ENCODE data around the gene TOGARAM2.

The TOGARAM2 gene

DNA sequence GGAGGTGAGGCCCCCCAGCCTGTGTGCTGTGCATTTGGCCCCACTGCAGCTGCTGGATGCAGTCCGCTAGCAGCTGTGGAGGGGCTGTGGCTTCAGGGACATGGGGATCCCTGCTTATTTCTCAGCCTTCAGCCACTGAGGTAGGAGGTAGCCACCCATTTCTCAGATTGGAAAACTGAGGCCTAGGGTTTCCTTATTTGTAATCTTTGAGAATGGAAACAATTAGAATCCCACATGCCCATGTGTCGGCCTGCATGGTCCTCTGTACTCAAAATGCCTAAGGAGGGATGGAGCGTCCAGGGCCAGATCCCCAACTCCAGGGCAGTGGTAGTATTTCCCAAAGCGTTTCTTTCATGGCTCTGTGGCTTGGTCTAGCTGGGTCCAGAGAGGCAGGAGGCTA lies 42.1 kb downstream of the TOGARAM2 start:
- no peak for DNase-seq

DNA sequence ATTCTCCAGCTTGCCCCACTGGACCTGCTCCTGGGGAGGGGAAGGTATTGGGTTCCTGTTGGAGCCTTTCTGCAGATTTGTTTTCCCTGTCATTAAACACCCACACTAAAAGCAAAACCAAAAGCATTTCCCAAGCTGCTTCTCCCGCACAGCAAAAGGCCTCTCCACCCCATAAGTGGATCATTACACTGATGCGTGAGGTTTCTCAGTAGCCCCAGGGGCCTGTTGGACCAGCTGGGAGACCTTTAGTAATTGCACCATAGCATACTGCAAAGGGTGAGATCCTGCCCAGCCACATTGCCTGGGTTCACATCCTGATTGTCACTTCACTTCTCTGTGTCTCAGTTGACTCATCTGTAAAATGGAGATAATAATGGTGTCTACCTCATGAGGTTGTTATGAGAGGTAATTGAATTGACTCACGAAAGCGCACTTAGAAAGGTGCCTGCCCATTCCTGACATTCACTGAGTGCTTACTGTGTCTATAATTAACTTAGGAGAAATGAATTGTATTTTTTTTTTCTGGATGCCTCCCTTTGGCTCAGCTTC lies 43.9 kb downstream of the TOGARAM2 start:
- no peak for DNase-seq

DNA sequence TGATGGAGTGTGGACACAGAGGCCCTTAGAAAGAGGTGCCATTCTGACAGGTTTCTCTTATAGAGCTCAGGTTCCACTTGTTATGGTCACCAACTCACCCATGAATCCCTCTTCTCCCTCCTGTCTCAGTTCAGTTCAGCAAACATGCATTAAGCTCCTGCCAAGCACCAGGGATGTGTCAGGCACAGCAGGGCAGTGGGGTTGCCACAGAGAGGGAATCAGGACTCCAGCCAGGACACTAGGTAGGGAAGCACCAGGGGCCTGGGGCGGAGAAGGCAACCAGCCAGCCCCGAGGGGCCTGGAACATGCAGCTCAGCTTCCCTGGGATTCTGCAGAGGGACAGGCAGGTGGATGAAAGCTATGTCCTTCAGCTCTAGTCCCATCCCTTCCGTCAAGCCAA lies 44.6 kb downstream of the TOGARAM2 start:
- no peak for DNase-seq

DNA sequence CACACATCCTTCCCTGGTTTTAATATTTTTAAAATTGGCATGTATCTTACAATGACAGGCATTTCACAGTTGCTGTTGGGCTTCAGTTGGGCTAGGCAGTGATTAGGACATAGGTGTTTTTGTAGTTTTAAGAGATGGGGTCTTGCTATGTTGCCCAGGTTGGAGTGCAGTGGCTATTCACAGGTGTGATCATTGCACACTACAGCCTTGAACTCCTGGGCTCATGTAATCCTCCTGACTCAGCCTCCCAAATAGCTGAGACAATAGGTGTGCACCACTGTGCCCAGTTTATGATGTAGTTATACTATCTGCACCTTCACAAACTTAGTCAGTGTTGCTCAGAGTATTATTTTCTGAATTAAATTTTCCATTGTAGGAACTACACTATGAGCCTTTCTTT lies 49.9 kb downstream of the TOGARAM2 start:
- no peak for DNase-seq

DNA sequence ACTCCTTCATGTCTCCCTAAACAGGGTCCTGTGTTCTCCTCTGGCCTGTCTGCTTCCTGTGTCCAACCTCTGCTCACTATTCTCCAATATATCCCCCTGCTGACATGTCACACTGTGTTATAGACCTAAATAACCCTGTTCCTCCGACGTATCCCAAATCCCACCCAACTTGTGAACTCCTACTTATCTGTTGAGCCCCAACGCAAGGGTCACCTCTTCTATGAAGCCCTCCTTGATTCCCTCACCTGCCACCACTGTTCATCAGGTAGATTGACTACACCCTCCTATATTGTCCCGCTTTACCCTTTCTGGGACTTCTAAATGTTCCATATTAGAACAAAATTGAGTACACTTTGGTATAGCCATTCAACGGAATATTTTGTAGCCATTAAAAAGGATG lies 51.1 kb downstream of the TOGARAM2 start:
- DNase-seq: no peak

DNA sequence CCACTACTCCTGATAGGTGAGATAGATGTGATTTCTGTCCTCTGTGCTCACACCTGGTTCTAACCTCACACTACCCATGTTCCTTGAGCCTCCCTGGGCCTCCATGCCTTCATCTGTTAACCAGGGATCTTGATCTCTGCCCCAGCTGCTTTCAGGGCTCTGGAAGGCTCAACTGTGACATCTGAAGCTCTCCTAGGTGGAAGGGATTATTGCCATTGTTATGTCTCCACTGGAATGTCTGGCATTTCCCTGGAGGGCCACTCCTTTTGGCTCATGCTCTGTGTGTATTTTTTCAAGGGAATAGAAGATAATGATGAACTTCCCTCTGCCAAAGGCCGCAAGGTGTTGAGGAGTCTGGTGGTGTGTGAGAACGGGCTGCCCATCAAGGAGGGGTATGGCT lies 52.1 kb downstream of the TOGARAM2 start:
- DNase-seq: no peak

DNA sequence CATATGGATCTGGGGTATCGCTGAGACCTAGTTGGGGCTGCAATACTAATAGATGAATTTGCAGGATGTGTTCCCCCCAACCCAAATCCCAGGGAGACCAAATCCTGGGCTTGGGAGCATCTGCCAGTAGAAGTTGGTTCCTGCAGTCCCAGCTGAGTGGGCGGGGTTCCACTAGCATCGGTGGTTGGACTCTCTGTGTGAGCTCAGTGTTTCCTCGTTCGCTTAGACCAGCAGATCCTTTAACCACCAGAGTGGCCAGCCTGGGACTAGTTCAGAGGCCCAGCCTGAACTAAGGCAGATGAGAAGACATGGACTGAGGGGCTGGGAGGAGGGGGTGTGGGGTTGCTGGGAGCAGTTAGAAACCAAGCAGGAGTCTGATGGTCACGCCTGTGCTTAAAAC lies 52.6 kb downstream of the TOGARAM2 start:
- DNase-seq: no peak

DNA sequence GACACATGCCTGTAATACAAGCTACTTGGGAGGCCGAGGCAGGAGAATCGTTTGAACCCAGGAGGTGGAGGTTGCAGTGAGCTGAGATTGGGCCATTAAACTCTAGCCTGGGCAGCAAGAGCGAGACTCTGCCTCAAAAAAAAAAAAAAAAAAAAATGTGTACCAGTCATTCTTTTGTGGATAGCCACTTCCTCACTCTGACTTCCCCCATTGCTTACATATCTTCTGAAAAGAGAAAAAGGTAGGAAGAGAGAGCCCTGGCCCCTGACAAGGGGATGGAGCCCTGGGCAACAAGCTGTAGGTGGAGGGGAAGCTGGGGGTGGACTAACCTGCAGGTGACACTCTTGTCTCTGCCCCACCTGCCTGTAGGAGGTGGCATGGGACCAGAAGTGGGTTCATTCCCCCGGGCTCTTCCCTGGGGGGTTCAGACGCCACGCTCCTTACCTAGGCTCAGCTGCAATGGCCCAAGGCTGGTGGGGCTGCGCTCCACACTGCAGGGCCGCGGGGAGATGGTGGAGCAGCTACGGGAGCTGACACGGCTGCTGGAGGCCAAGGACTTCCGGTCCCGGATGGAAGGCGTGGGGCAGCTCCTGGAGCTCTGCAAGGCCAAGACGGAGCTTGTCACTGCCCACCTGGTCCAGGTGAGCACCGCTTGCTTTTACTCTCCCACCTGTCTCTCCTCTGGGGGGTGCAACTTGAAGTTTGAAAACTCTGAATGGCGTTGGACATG lies 54.1 kb downstream of the TOGARAM2 start:
- DNase-seq: no peak

DNA sequence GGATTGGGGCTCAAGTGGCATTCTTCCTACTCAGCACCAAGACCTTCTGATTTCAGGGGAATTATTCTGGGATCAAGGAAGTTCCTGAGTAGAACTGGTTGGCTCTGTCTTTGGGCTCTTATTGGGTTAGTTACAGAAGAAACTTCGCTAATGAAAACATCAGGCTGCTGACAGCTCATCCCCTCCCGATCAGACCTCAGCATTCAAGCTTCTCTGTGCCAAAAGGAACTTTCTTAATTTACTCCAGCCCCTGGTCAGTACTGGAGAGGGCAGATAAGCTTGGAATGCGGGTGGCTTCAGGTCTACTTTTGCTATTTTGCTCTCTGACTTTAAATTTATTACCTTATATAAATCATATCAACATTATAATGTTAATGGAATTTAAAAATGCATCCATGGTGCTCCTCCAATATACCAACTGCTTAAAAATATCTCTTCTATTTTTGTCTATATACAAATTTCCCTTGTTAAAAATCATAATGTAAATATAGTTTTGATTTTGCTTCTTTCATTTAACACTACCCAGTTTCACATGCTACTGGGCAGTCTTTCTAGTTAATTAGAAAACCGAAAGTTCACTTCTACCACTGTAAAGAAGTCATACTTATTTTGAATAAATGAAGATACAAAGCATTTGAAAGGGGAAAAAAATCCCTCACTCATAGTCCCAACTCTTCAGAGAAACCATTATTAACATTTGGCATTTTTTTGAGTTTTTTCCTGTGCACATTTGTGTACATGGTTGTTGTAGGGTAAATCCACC lies 58.8 kb downstream of the TOGARAM2 start:
- no peak for DNase-seq

DNA sequence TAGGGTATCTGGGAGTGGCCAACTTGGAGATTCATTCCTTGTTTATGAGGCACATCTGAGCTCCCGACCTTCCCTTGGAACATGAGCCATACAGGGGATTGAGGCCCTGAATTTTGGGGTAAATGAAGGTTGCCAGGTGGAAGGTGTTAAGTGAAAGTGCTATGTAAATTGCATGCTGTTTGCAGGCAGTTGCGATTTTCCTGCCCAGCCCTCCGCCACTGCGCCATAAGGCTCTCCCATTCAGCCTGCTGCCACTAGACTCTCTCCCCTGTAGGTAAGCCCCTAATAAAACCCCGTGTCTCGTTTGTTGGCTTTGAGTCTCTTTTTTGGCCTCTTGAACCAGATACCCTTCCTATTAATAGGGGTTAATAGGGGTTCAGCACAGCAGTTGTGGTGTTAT lies 59.5 kb downstream of the TOGARAM2 start:
- no peak for DNase-seq

DNA sequence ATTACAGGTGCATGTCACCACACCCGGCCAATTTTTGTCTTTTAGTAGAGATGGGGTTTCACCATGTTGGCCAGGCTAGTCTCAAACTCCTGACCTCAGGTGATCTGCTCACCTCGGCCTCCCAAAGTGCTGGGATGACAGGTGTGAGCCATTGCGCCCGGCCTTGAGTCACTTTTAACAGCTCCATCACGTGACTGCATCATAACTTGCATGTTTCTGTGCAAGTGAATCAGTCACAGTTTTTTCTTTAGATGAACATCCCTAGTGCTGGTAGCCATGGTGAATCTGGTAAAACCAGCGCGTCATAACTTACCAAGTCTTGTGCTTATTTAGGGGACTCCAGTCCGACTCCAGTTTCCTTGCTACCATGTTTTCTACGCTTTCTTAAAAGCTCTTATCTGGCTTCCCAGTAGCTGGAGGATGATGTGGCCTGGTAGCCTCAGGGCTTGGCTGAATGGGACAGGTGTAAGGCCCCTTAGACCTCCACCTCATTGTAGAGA lies 60.1 kb downstream of the TOGARAM2 start:
- no peak for DNase-seq

DNA sequence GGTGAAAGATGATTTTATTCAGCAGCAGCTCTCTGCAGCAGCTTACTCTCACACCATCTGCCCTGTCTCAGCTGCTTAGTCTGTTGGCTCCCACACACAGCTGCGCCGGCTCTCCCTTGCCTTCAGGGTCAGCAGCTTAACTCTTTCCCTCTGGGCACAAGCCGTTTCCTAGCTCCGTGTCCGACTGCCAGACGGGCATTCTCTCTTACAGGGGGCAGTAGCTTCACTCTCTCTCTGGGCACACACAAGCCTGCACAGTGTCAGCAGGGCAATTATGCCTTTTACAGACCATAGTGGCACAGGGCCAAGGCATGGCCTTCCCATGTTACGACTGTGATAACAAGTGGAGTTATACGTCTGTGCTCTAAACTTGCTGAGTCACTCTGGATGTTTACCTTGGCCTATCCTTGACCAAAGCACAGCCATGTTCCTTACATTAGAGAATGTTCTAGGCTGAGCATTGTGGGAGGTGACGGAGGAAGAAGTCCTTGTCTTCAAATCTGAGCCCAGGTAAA lies 61.5 kb downstream of the TOGARAM2 start:
- no peak for DNase-seq

DNA sequence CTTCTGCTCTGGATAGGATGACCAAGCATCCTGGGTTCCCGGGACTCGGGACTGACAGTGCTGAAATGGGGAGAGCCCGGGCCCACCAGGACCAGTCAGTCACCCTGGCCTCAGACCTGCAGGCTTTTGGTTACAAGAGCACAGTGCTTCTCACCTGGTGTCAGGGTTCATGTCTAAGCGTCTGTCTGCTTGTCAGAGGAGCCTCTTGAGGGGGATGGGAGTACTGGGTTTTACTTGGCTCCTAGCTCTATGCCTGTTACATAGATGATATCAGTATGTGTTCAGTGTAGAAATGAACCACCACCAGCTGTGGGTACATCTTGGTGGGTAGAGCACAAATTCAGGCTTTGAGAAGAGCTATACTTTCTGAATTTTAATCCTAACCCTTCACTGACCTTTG lies 63.4 kb downstream of the TOGARAM2 start:
- DNase-seq: no peak

DNA sequence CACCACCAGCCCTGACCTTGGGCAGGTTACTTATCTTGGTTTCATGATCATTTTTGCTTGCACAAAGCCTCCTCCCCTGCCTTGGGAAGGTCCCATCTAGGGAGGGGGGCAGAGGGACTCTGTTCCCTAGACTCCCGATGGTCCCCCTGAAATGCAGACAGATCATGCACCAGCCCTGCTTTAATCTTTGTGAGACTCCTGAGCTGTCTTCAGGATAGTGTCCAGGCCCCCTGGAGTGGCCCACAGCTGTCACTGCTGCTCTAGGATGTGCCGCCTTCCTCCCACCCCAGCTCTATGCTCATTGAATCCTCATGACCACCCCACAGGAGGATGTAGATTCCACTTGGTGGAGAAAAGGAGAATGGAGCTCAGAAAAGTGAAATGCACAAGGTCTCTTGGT lies 65.2 kb downstream of the TOGARAM2 start:
- DNase-seq: no peak

DNA sequence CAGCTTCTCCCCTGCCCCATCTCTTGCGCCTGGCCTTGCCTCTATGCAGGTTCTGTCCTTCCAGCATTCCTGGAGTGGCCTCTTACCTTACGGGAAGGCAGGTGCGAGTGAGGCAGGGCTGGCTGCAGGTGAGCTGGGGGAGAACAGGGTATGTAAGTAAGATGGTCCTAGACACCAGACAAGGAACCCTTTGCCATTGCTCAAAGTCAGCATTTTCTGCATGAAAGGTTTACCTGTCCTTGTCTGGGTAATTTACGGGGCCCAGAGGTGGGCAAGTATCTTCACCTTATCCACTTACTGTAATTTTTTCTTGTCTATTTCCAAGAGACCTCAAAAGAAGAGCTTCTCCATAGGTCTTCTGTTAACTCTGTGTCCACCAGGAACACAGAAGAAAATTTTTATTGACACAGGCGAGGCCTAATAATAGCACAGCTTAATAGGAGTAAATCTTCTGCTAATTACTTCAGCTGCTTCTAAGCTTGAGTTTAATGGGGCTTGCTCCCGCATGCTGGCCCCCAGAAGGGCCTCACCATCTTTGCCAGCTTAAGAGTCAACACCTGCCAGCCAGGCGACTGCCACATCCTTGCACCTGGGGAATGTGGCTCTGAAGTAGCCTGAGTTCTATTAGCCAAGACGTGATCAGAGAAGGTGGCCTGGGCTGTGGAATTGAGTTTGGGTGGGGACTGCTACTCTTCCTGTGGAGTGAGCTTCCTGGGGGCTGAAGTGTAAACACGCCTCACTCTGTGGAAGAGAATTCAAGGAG lies 66.2 kb downstream of the TOGARAM2 start:
- no peak for DNase-seq

DNA sequence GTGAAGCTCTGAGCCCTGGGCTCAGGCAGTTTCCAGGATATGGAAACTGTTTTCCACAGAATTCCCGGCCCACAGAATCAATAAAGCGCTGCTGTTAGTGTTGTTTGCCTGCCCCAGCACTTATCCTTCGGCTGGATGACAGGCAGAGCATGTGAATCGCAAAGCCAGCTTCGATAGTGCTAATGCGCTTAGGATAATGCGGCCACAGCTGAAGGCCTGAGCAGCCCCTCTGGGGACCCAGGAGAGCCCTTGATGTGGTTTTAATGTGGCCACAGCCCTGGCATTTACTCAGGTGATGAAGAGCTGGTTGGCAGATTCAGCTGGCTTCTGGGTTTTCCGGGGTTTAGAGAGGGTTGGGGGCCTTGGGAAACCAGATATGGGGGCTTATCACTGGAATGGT lies 69.5 kb downstream of the TOGARAM2 start:
- DNase-seq: no peak

DNA sequence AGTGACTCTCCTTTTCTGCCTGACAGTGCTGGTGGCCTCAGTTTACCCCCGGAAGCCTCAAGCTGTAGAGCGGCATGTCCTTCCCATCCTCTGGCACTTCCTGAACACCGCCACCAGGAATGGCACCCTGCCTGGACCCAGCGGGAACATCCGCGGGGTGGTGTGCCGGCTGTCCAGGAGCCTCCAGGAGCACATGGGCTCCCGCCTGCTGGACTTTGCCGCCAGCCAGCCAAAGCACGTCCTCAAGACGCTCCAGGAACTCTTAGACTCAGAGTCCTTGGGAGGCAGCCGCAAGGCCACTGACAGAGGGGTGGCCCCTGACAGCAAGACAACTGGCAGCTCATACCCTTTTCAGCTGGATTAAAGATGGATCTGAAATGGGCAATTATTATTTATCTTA lies 70.6 kb downstream of the TOGARAM2 start:
- DNase-seq: no peak

DNA sequence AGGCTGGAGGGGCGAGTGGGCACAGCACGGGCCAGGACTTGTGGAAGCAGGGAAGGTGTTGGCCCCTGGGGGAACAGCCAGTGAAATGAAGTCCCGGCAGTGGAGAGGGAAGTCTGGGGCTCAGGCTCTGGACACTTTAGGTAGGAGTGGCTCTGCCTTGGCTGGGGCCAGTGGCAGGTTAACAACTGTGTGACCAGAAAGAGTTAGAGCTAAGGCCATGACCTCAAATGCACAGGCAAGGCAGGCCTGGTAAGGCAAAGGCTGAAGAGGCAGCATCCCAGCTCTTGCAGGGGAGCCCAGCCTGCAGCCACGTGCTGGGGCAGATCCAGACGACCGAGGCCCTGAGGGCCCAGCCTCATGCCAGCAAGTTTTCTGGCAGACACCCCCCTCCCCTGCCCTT lies 71.7 kb downstream of the TOGARAM2 start:
- DNase-seq: no peak

DNA sequence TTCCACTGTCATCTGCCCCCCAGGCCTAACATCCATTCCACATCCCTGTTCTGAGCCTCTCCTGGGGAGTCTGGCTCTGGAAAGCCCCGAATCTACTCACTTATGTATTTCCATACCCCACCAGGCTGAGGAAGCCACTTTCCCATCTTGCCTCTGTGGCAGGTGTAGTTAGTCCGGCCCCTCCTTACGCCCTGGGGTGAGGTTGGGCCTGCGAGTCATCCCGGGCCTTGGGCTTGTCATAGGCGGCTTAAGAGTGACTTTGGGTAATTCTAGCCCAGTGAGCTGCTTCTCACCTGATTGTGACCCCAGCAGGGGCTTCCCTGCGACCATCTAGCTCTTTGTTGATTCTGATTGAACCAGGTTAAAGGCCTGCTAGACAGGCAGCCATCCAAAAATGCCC lies 72.1 kb downstream of the TOGARAM2 start:
- no peak for DNase-seq

DNA sequence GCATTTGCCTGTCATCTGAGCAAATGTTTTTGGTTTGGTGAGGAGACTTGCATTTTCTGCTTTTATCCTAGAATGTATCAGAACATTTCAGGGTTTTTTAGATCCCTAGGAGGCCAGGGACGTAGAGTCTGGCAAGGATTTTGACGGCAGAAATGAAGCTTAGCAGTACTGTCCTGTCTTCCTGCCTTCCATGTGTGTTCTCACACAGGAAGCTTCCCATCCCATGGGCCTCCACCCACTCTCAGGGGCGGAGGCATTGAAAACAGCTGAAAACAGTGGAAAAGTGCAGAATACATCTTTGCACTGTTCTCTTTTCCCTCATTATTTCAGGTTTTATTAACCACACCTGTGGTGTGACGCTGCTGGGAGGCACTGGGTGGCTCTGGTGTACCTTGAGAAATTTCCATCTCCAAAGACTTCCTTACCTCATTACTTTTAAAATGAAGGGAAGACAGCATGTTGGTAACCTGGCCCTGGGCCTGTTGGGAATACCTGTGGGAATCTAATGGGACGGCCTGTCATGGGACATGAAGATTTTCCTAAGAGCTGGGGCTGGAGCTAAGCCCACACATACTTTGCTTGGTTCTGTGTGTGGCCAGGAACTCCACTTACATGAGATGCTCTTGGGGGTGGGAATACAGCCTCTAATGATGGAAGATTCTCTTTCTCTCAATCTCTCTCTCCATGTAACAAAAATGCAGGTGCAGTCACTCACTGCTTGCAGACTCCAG lies 72.7 kb downstream of the TOGARAM2 start:
- no peak for DNase-seq

DNA sequence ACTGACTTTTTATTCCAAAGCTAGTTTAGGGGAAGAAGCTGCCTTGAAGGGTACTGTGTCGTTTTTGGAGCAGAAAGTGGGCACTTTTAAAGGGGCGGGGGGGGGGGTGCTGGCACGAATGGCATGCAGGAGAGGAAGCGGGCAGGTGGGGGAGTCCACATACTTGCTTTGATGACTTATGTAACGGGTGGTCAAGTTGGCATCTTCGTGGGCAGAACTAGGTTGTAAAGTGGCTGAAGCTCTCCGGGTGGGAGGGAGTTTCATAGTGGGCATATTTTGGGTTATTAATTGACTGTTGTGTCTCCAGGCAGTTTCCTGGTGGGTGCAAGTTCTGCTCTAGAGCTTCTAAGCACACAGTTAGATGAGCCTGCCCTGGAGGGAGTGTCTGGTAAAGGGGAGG lies 73.3 kb downstream of the TOGARAM2 start:
- DNase-seq: no peak

DNA sequence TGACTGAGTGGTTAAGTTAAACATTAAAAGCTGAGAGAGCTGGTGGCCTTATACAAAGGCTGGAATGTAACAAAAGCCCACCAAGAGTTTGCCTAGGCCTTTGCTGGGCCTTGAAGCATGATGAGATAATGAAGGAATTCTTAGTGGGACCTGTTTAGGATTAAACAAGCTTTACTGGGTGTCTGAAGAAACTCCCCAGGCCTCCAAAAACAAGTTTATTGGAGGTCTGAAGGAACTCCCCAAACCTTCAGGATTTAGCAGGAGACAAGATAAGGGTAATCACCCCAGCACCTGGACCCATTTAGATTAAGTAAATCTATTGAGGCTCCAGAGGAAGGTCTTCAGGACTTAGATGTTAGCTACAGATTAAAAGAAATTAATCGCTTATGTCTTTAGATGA lies 74.5 kb downstream of the TOGARAM2 start:
- no peak for DNase-seq

DNA sequence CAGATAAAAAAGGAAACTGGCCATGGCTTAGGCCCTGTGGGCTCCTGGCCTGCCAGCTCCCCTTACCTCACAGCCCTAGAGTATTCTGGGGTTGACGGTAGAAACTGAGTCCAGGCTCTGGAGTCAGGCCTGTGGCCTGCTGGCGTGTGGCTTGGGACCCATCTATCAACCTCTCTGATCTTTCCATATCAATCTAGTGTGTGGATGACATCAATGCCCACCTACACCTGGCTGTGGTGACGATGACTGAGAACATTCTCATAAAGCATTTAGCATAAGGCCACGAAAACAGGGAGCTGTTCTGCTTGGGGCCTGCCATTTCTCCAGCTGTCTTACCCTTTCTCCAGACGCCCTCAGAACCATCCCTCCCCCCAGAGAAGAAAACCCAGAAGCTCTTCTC lies 75.4 kb downstream of the TOGARAM2 start:
- DNase-seq: no peak
